WTC11 (cell line): ENCODE data around the gene RAB4A. TPM values are rescaled to one million over a fixed set of nuclear protein-coding genes. Genes with fewer than 3 reads are reported as not detected.

Experiments
- ATAC-seq: fragments of 200-7000 bp; cut with Tn5 transposase; 2 replicates; pipeline ENCODE4 v1.10.0; 2021; ENCODE audit warnings: mild to moderate bottlenecking, moderate library complexity
- CTCF ChIA-PET: fragments of 300-600 bp; sonication (Branson Sonifier 250); formaldehyde crosslinking; loops from one replicate; lab custom pipeline; 2021; ENCODE audit warnings: antibody characterized with exemption; lab: Charles Lee
- POLR2A ChIA-PET: fragments of 350-600 bp; sonication (Branson Sonifier 250); formaldehyde crosslinking; loops from one replicate; lab custom pipeline; 2021; ENCODE audit warnings: antibody characterized with exemption; lab: Charles Lee
- DNase-seq: peaks from one replicate; pipeline ENCODE4 v3.0.0; 2021; ENCODE audit warnings: low spot score
- H3K27ac Mint-ChIP-seq: 2 replicates; pipeline ENCODE4 v1.8.0; 2021; ENCODE audit warnings: mixed read lengths
- H3K27me3 Mint-ChIP-seq: 2 replicates; pipeline ENCODE4 v1.8.0; 2021; ENCODE audit warnings: low read depth, mild to moderate bottlenecking, moderate library complexity, mixed read lengths
- H3K36me3 Mint-ChIP-seq: 2 replicates; pipeline ENCODE4 v1.8.0; 2021; ENCODE audit warnings: mixed read lengths
- H3K4me1 Mint-ChIP-seq: 2 replicates; pipeline ENCODE4 v1.8.0; 2022; ENCODE audit warnings: mixed read lengths
- H3K4me3 Mint-ChIP-seq: 2 replicates; pipeline ENCODE4 v1.8.0; 2021; ENCODE audit warnings: mild to moderate bottlenecking, moderate library complexity, mixed read lengths
- H3K9me3 Mint-ChIP-seq: 2 replicates; pipeline ENCODE4 v1.8.0; 2021; ENCODE audit warnings: mixed read lengths
- ATF1 ChIP-seq: sonication (generic); formaldehyde crosslinking; IDR thresholded peaks from 2 replicates; pipeline ENCODE4 v1.8.1; 2023; ENCODE audit warnings: mild to moderate bottlenecking, moderate library complexity, missing genetic modification reagents
- CDX4 ChIP-seq: fragments of 250-450 bp; sonication (Bioruptor Pico); IDR thresholded peaks from 2 replicates; pipeline ENCODE4 v1.9.0; 2021; ENCODE audit warnings: moderate library complexity, mild to moderate bottlenecking, inconsistent platforms, borderline replicate concordance
- ELF4 ChIP-seq: sonication (generic); formaldehyde crosslinking; IDR thresholded peaks from 2 replicates; pipeline ENCODE4 v1.8.1; 2022; ENCODE audit warnings: low read depth, mild to moderate bottlenecking, moderate library complexity, missing genetic modification reagents
- FOXP4 ChIP-seq: sonication (generic); formaldehyde crosslinking; IDR thresholded peaks from 2 replicates; pipeline ENCODE4 v1.8.0; 2022; ENCODE audit warnings: mild to moderate bottlenecking, missing genetic modification reagents
- GABPB1 ChIP-seq: sonication (generic); formaldehyde crosslinking; IDR thresholded peaks from 2 replicates; pipeline ENCODE4 v1.8.1; 2023; ENCODE audit warnings: mild to moderate bottlenecking, missing genetic modification reagents
- MAX ChIP-seq: sonication (generic); formaldehyde crosslinking; IDR thresholded peaks from 2 replicates; pipeline ENCODE4 v1.8.0; 2022; ENCODE audit warnings: mild to moderate bottlenecking, missing genetic modification reagents
- MYBL2 ChIP-seq: sonication (generic); formaldehyde crosslinking; IDR thresholded peaks from 2 replicates; pipeline ENCODE4 v1.8.1; 2023; ENCODE audit warnings: mild to moderate bottlenecking, moderate library complexity, missing genetic modification reagents
- NR2C2 ChIP-seq: sonication (generic); formaldehyde crosslinking; IDR thresholded peaks from 2 replicates; pipeline ENCODE4 v1.8.0; 2022; ENCODE audit warnings: mild to moderate bottlenecking, missing genetic modification reagents
- RORB ChIP-seq: fragments of 250-450 bp; sonication (Bioruptor Pico); IDR thresholded peaks from 2 replicates; pipeline ENCODE4 v1.9.0; 2021; ENCODE audit warnings: mild to moderate bottlenecking
- SP1 ChIP-seq: sonication (generic); formaldehyde crosslinking; conservative IDR thresholded peaks from 2 replicates; pipeline ENCODE4 v1.8.1; 2022; ENCODE audit warnings: missing genetic modification reagents
- TCF7 ChIP-seq: sonication (generic); formaldehyde crosslinking; IDR thresholded peaks from 2 replicates; pipeline ENCODE4 v1.8.0; 2022; ENCODE audit warnings: mild to moderate bottlenecking, low read depth, missing genetic modification reagents, moderate library complexity
- ZNF121 ChIP-seq: sonication (generic); formaldehyde crosslinking; IDR thresholded peaks from 2 replicates; pipeline ENCODE4 v1.8.0; 2023; ENCODE audit warnings: missing genetic modification reagents
- ZNF138 ChIP-seq: sonication (generic); formaldehyde crosslinking; conservative IDR thresholded peaks from 2 replicates; pipeline ENCODE4 v1.8.1; 2022; ENCODE audit warnings: mild to moderate bottlenecking, moderate library complexity, missing genetic modification reagents
- ZNF219 ChIP-seq: sonication (generic); formaldehyde crosslinking; IDR thresholded peaks from 2 replicates; pipeline ENCODE4 v1.8.0; 2023; ENCODE audit warnings: missing genetic modification reagents, mild to moderate bottlenecking, borderline replicate concordance
- ZNF423 ChIP-seq: fragments of 250-450 bp; sonication (Bioruptor Pico); IDR thresholded peaks from 2 replicates; pipeline ENCODE4 v2.1.2; 2022; ENCODE audit warnings: mild to moderate bottlenecking, moderate library complexity
- total RNA-seq: library from RNA; stranded (reverse); gene quantifications from 3 replicates; pipeline ENCODE4 v1.2.3, GENCODE V29; 2021
- TF ChIP-seq, protein P1 (sequence below): fragments of 250-450 bp; sonication (Bioruptor Pico); IDR thresholded peaks from 2 replicates; pipeline ENCODE4 v1.9.0; 2021; ENCODE audit warnings: mild to moderate bottlenecking, borderline replicate concordance
- TF ChIP-seq, protein P2 (sequence below): sonication (generic); formaldehyde crosslinking; IDR thresholded peaks from 2 replicates; pipeline ENCODE4 v1.8.1; 2022; ENCODE audit warnings: mild to moderate bottlenecking, moderate library complexity, missing genetic modification reagents
- TF ChIP-seq, protein P3 (sequence below): fragments of 250-450 bp; sonication (Bioruptor Pico); IDR thresholded peaks from 2 replicates; pipeline ENCODE4 v2.1.2; 2022; ENCODE audit warnings: mild to moderate bottlenecking, moderate library complexity

RAB4A gene
- total RNA-seq, 1 experiment from 2014 or later = 67.9 TPM

DNA sequence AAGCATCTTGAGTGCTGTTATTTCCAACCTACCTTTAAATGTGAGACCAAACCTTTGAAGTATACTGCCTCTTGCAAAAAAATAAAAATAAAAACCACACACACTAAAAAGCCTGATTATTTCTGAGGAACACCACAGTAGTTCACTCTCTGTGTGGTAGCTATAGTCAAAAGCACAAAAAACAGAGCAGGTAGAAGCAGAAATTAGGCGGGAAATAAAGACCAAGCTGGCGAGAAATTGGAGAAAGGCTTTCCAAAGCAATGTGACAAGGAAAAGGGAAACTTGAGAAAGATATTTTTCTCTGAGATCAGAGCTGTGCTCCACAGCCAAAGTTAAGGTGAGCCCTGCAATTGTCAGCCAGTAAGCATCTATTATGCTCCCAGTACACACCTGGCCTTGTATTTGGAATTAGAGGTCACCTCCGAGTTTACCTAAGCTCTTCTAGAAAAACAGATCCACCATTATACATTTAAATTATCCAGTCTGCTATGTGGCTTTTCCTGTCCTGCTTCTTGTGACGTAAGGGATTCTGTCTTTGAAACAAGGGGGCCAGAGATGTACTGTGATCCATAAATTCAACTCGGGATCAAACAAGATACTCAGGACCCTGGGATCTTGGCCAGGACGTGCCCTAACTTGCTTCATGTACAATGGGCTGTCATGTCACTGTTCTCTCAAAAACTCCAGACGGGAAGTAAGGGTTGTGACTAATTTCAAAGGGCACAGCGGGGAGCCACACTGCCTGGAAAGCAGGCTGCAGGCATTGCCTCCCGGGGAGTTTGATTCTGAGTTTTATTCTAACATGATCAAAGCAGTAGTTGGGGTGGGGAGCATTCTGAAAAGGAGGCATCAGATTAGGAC, 39.8 kb upstream of the RAB4A start:
- Mint-ChIP-seq H3K4me3 (peak overlapping the region; percentile 50), H3K27ac (peak overlapping the region; percentile 99), H3K27me3 (peaks cover 5% of the 10 kb centered on the region), H3K4me1 (peaks cover 71% of the 10 kb centered on the region), H3K9me3 (no peaks in the 10 kb centered on the region), H3K36me3 (no peaks in the 10 kb centered on the region)
- ChIA-PET POLR2A (interaction anchor here (1.3 kb wide), 1 partner anchor 83 kb away, joined by 3 read pairs; no protein-coding TSS in a partner anchor), CTCF (interaction anchor here (0.8 to 5.6 kb wide), 6 partner anchors 24 to 251 kb away, joined by 3 to 61 read pairs (median 4); no protein-coding TSS in a partner anchor)
- ATAC-seq = no peak
- TF ChIP-seq MYBL2 (CRISPR knock-in tag) = no peak
- TF ChIP-seq GABPB1 (CRISPR knock-in tag) = no peak
- peak; percentile 53; the same call in 1 of the 2 replicates for TF ChIP-seq ZNF423 (CRISPR knock-in tag)
- TF ChIP-seq NR2C2 (CRISPR knock-in tag) = no peak
- no peak for TF ChIP-seq RORB (CRISPR knock-in tag)
- DNase-seq = peak; percentile 50

GRCh38 chr1:229231754-229232119, 39.2 kb upstream of the RAB4A start:
- no peak overlapping the region for H3K4me3 Mint-ChIP-seq
- H3K36me3 Mint-ChIP-seq = no peaks in the 10 kb centered on the region
- CTCF ChIA-PET = interaction anchor here (5.6 kb wide), 1 partner anchor 24 kb away, joined by 61 read pairs; no protein-coding TSS in a partner anchor
- peaks cover 5% of the 10 kb centered on the region for H3K27me3 Mint-ChIP-seq
- H3K9me3 Mint-ChIP-seq = no peaks in the 10 kb centered on the region
- peaks cover 71% of the 10 kb centered on the region for H3K4me1 Mint-ChIP-seq
- ATAC-seq (no peak), DNase-seq (no peak)
- POLR2A ChIA-PET = no interaction called here
- H3K27ac Mint-ChIP-seq = peak overlapping the region; percentile 99
- TF ChIP-seq, protein P1, sequence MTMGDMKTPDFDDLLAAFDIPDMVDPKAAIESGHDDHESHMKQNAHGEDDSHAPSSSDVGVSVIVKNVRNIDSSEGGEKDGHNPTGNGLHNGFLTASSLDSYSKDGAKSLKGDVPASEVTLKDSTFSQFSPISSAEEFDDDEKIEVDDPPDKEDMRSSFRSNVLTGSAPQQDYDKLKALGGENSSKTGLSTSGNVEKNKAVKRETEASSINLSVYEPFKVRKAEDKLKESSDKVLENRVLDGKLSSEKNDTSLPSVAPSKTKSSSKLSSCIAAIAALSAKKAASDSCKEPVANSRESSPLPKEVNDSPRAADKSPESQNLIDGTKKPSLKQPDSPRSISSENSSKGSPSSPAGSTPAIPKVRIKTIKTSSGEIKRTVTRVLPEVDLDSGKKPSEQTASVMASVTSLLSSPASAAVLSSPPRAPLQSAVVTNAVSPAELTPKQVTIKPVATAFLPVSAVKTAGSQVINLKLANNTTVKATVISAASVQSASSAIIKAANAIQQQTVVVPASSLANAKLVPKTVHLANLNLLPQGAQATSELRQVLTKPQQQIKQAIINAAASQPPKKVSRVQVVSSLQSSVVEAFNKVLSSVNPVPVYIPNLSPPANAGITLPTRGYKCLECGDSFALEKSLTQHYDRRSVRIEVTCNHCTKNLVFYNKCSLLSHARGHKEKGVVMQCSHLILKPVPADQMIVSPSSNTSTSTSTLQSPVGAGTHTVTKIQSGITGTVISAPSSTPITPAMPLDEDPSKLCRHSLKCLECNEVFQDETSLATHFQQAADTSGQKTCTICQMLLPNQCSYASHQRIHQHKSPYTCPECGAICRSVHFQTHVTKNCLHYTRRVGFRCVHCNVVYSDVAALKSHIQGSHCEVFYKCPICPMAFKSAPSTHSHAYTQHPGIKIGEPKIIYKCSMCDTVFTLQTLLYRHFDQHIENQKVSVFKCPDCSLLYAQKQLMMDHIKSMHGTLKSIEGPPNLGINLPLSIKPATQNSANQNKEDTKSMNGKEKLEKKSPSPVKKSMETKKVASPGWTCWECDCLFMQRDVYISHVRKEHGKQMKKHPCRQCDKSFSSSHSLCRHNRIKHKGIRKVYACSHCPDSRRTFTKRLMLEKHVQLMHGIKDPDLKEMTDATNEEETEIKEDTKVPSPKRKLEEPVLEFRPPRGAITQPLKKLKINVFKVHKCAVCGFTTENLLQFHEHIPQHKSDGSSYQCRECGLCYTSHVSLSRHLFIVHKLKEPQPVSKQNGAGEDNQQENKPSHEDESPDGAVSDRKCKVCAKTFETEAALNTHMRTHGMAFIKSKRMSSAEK = no peak
- TF ChIP-seq SP1 (CRISPR knock-in tag) (no peak), CDX4 (CRISPR knock-in tag) (no peak), ZNF219 (no peak), FOXP4 (no peak), MAX (CRISPR knock-in tag) (no peak), ATF1 (no peak), ZNF121 (CRISPR knock-in tag) (no peak), ZNF138 (CRISPR knock-in tag) (no peak), TCF7 (no peak), ELF4 (CRISPR knock-in tag) (no peak)
- TF ChIP-seq, protein P2, sequence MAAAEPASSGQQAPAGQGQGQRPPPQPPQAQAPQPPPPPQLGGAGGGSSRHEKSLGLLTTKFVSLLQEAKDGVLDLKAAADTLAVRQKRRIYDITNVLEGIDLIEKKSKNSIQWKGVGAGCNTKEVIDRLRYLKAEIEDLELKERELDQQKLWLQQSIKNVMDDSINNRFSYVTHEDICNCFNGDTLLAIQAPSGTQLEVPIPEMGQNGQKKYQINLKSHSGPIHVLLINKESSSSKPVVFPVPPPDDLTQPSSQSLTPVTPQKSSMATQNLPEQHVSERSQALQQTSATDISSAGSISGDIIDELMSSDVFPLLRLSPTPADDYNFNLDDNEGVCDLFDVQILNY (CRISPR knock-in tag) = no peak
- TF ChIP-seq, protein P3, sequence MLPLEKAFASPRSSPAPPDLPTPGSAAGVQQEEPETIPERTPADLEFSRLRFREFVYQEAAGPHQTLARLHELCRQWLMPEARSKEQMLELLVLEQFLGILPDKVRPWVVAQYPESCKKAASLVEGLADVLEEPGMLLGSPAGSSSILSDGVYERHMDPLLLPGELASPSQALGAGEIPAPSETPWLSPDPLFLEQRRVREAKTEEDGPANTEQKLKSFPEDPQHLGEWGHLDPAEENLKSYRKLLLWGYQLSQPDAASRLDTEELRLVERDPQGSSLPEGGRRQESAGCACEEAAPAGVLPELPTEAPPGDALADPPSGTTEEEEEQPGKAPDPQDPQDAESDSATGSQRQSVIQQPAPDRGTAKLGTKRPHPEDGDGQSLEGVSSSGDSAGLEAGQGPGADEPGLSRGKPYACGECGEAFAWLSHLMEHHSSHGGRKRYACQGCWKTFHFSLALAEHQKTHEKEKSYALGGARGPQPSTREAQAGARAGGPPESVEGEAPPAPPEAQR (CRISPR knock-in tag) = no peak
